GM12878 (cell line): ENCODE data around the gene RNASEL. TPM values are rescaled to one million over a fixed set of nuclear protein-coding genes. Genes with fewer than 3 reads are reported as not detected.

Source experiments
- ASH2L ChIP-seq: fragments of 300-600, 200-600 bp; sonication (generic); IDR thresholded peaks from 2 replicates; pipeline ENCODE4 v1.6.1; 2017; ENCODE audit warnings: low read depth, mild to moderate bottlenecking, borderline replicate concordance
- CBX3 ChIP-seq: fragments of 200-600 bp; sonication (generic); IDR thresholded peaks from 2 replicates; pipeline ENCODE4 v1.6.1; 2016; ENCODE audit warnings: low read depth, borderline replicate concordance
- HCFC1 ChIP-seq: fragments of 150-350 bp; IDR thresholded peaks from 2 replicates; pipeline ENCODE4 v1.6.1; 2014; ENCODE audit warnings: low read length
- SMC3 ChIP-seq: IDR thresholded peaks from 2 replicates; pipeline ENCODE4 v1.6.1; 2011; ENCODE audit warnings: low read length, improper control_type of control experiment, borderline replicate concordance
- polyA plus RNA-seq, 11 experiments: library from polyadenylated mRNA; depleted of rRNA in 4 of 11; unstranded in 6 of 11; stranded (reverse) in 5 of 11; fragments of >200 nt; fragmentation: Nextera tagmentation in 4 of 11; fragmentation: Illumina TruSeq in 1 of 11; extraction: Ambion mirVana in 4 of 11; extraction: Trizol in 1 of 11; gene quantifications; 1 replicate in 1 of 11; 2 replicates in 10 of 11; pipeline versions ENCODE4 v1.2.1 to v1.2.3, GENCODE V29; 2011 to 2016; ENCODE audit warnings: inconsistent platforms in 2 of 11, missing spikeins in 2 of 11, low read depth in 1 of 11
- total RNA-seq, 4 experiments: library from RNA; depleted of rRNA in 3 of 4; stranded (reverse); fragments of >200 nt in 3 of 4; fragmentation: Illumina TruSeq in 1 of 4; extraction: Trizol in 1 of 4; gene quantifications; 2 replicates each; pipeline versions ENCODE4 v1.2.1 to v1.2.3, GENCODE V29; 2013 to 2021
- TF ChIP-seq, protein P1 (sequence below): fragments of 450-650 bp; IDR thresholded peaks from 2 replicates; pipeline ENCODE4 v1.6.1; 2018; ENCODE audit warnings: mild to moderate bottlenecking, low read depth, moderate library complexity; ENCODE audit not compliant: partially characterized antibody
- TF ChIP-seq, protein P2 (sequence below): fragments of 450-650 bp; IDR thresholded peaks from 2 replicates; pipeline ENCODE4 v1.6.1; 2016; ENCODE audit warnings: mild to moderate bottlenecking
- TF ChIP-seq, protein P3 (sequence below): fragments of 450-650 bp; IDR thresholded peaks from 2 replicates; pipeline ENCODE4 v1.6.1; 2018; ENCODE audit warnings: borderline replicate concordance, mild to moderate bottlenecking; ENCODE audit not compliant: partially characterized antibody
- TF ChIP-seq, protein P4 (sequence below): fragments of 150-350 bp; IDR thresholded peaks from 2 replicates; pipeline ENCODE4 v1.6.1; 2014; ENCODE audit warnings: mild to moderate bottlenecking, low read depth, low read length
- TF ChIP-seq, protein P5 (sequence below): fragments of 450-650 bp; IDR thresholded peaks from 2 replicates; pipeline ENCODE4 v1.6.1; 2017; ENCODE audit warnings: mild to moderate bottlenecking
- TF ChIP-seq, protein P6 (sequence below): fragments of 450-650 bp; formaldehyde crosslinking; IDR thresholded peaks from 2 replicates; pipeline ENCODE4 v1.4.0; 2022; ENCODE audit warnings: mild to moderate bottlenecking, moderate library complexity

The RNASEL gene
- total and polyA plus RNA-seq, 10 of the 15 experiments (the other 5 are each of a cell fraction or from before 2014, with no cell fraction given): 3.0 to 10.8 (median 5.0) TPM

DNA sequence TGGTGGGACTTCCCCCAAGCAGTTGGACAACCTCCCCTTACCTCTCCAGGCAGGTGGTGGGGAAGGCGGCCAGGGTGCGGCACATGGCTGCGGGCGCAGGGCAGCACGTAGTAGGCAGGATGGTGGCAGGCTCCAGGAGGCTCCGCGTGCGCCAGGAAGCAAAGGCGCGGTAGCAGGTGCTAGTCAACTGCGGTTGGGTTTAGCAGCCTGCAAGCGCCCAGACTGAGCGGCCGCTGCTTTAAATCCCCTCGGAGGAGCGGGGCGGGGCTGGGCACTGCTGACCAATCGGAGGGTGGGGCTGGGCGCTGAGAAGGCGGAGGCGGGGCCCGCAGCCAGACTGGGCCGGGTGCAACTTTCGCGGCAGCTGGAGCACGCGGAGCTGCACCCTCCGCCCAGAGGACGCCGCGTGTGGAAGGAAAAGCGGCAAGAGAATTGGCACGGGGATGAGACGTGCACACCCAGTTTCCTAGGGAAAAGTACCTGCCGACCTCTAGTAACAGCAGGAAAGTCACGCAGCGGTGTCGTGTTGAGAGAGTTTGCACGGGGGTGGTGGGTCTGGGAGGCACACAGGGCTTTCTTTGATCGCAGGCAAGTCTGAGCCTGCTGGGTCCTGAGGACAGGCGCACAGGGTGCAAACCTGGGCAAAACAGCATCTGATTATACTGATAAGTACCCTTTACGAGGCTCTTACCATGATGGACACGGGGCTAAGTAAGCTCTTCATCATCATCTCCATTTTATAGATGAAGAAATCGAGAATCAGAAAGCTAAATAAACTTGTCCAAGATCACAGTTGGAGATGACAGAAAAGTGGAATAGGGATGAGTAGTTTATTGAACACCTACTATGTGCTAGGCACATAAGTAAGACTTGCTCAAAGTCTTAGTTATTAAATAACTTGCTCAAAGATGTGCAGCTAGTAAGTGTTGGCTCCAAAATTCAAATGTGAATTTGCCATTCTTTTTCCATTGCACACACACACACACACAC, 15.4 kb upstream of the RNASEL start, which contains the start of gene RGS16 (continued):
- TF ChIP-seq, protein P1, sequence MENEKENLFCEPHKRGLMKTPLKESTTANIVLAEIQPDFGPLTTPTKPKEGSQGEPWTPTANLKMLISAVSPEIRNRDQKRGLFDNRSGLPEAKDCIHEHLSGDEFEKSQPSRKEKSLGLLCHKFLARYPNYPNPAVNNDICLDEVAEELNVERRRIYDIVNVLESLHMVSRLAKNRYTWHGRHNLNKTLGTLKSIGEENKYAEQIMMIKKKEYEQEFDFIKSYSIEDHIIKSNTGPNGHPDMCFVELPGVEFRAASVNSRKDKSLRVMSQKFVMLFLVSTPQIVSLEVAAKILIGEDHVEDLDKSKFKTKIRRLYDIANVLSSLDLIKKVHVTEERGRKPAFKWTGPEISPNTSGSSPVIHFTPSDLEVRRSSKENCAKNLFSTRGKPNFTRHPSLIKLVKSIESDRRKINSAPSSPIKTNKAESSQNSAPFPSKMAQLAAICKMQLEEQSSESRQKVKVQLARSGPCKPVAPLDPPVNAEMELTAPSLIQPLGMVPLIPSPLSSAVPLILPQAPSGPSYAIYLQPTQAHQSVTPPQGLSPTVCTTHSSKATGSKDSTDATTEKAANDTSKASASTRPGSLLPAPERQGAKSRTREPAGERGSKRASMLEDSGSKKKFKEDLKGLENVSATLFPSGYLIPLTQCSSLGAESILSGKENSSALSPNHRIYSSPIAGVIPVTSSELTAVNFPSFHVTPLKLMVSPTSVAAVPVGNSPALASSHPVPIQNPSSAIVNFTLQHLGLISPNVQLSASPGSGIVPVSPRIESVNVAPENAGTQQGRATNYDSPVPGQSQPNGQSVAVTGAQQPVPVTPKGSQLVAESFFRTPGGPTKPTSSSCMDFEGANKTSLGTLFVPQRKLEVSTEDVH: no peak
- TF ChIP-seq, protein P2, sequence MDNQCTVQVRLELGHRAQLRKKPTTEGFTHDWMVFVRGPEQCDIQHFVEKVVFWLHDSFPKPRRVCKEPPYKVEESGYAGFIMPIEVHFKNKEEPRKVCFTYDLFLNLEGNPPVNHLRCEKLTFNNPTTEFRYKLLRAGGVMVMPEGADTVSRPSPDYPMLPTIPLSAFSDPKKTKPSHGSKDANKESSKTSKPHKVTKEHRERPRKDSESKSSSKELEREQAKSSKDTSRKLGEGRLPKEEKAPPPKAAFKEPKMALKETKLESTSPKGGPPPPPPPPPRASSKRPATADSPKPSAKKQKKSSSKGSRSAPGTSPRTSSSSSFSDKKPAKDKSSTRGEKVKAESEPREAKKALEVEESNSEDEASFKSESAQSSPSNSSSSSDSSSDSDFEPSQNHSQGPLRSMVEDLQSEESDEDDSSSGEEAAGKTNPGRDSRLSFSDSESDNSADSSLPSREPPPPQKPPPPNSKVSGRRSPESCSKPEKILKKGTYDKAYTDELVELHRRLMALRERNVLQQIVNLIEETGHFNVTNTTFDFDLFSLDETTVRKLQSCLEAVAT: peak; percentile 75
- no peak for TF ChIP-seq ASH2L
- no peak for TF ChIP-seq CBX3
- no peak for TF ChIP-seq SMC3
- TF ChIP-seq, protein P3, sequence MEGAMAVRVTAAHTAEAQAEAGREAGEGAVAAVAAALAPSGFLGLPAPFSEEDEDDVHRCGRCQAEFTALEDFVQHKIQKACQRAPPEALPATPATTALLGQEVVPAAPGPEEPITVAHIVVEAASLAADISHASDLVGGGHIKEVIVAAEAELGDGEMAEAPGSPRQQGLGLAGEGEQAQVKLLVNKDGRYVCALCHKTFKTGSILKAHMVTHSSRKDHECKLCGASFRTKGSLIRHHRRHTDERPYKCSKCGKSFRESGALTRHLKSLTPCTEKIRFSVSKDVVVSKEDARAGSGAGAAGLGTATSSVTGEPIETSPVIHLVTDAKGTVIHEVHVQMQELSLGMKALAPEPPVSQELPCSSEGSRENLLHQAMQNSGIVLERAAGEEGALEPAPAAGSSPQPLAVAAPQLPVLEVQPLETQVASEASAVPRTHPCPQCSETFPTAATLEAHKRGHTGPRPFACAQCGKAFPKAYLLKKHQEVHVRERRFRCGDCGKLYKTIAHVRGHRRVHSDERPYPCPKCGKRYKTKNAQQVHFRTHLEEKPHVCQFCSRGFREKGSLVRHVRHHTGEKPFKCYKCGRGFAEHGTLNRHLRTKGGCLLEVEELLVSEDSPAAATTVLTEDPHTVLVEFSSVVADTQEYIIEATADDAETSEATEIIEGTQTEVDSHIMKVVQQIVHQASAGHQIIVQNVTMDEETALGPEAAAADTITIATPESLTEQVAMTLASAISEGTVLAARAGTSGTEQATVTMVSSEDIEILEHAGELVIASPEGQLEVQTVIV: no peak
- no peak; the same call in 1 of the 2 replicates for TF ChIP-seq HCFC1
- TF ChIP-seq, protein P4, sequence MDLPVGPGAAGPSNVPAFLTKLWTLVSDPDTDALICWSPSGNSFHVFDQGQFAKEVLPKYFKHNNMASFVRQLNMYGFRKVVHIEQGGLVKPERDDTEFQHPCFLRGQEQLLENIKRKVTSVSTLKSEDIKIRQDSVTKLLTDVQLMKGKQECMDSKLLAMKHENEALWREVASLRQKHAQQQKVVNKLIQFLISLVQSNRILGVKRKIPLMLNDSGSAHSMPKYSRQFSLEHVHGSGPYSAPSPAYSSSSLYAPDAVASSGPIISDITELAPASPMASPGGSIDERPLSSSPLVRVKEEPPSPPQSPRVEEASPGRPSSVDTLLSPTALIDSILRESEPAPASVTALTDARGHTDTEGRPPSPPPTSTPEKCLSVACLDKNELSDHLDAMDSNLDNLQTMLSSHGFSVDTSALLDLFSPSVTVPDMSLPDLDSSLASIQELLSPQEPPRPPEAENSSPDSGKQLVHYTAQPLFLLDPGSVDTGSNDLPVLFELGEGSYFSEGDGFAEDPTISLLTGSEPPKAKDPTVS: no peak
- TF ChIP-seq, protein P5, sequence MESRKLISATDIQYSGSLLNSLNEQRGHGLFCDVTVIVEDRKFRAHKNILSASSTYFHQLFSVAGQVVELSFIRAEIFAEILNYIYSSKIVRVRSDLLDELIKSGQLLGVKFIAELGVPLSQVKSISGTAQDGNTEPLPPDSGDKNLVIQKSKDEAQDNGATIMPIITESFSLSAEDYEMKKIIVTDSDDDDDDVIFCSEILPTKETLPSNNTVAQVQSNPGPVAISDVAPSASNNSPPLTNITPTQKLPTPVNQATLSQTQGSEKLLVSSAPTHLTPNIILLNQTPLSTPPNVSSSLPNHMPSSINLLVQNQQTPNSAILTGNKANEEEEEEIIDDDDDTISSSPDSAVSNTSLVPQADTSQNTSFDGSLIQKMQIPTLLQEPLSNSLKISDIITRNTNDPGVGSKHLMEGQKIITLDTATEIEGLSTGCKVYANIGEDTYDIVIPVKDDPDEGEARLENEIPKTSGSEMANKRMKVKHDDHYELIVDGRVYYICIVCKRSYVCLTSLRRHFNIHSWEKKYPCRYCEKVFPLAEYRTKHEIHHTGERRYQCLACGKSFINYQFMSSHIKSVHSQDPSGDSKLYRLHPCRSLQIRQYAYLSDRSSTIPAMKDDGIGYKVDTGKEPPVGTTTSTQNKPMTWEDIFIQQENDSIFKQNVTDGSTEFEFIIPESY: no peak
- TF ChIP-seq, protein P6, sequence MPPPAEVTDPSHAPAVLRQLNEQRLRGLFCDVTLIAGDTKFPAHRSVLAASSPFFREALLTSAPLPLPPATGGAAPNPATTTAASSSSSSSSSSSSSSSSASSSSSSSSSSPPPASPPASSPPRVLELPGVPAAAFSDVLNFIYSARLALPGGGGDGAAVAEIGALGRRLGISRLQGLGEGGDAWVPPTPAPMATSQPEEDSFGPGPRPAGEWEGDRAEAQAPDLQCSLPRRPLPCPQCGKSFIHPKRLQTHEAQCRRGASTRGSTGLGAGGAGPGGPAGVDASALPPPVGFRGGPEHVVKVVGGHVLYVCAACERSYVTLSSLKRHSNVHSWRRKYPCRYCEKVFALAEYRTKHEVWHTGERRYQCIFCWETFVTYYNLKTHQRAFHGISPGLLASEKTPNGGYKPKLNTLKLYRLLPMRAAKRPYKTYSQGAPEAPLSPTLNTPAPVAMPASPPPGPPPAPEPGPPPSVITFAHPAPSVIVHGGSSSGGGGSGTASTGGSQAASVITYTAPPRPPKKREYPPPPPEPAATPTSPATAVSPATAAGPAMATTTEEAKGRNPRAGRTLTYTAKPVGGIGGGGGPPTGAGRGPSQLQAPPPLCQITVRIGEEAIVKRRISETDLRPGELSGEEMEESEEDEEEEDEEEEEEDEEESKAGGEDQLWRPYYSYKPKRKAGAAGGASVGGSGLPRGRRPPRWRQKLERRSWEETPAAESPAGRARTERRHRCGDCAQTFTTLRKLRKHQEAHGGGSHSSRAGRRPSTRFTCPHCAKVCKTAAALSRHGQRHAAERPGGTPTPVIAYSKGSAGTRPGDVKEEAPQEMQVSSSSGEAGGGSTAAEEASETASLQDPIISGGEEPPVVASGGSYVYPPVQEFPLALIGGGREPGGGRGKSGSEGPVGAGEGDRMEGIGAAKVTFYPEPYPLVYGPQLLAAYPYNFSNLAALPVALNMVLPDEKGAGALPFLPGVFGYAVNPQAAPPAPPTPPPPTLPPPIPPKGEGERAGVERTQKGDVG (CRISPR knock-in tag): no peak
